Measurements from ENCODE around the gene THEMIS.
"Not testable (repeated sequence)": the region's sequence is repeated elsewhere in the genome, so short reads cannot be mapped to it uniquely, and the experiment has no call there.

THEMIS gene

DNA sequence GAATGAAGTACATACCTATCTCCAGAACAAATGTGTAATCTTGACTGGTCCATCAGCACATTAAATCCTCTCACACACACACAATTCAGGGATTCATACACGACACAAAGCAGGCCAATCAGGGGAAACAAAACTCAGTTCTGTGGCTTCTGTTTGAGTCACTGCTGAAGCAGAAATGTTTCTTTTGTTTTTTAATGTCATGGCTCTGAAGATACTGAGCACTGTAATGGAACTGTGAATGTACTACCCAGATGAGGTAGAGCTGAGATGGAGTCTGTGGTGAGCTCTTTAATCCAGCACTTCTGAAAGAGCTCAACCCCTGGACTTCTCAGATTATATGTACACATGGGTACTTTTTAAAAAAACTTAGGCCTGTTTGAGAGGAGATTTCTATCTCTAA, 116.4 kb downstream of the THEMIS start:
- H3K27me3 ChIP-seq (ENCODE audit: insufficient read depth, low read depth, severe bottlenecking), result no peaks in the 10 kb centered on the region
- H3K4me3 ChIP-seq (ENCODE audit: low read depth, low read length), result no peak overlapping the region
- no peaks in the 10 kb centered on the region for H3K36me3 ChIP-seq
- no peak for DNase-seq
- TF ChIP-seq, protein P1, sequence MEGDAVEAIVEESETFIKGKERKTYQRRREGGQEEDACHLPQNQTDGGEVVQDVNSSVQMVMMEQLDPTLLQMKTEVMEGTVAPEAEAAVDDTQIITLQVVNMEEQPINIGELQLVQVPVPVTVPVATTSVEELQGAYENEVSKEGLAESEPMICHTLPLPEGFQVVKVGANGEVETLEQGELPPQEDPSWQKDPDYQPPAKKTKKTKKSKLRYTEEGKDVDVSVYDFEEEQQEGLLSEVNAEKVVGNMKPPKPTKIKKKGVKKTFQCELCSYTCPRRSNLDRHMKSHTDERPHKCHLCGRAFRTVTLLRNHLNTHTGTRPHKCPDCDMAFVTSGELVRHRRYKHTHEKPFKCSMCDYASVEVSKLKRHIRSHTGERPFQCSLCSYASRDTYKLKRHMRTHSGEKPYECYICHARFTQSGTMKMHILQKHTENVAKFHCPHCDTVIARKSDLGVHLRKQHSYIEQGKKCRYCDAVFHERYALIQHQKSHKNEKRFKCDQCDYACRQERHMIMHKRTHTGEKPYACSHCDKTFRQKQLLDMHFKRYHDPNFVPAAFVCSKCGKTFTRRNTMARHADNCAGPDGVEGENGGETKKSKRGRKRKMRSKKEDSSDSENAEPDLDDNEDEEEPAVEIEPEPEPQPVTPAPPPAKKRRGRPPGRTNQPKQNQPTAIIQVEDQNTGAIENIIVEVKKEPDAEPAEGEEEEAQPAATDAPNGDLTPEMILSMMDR (IDR thresholded peaks at IDR 0.05; ENCODE audit: low read depth, low read length), result no peak
- no peaks in the 10 kb centered on the region for H3K9me3 ChIP-seq (ENCODE audit: severe bottlenecking)
- H3K27ac ChIP-seq, result no peak overlapping the region

DNA sequence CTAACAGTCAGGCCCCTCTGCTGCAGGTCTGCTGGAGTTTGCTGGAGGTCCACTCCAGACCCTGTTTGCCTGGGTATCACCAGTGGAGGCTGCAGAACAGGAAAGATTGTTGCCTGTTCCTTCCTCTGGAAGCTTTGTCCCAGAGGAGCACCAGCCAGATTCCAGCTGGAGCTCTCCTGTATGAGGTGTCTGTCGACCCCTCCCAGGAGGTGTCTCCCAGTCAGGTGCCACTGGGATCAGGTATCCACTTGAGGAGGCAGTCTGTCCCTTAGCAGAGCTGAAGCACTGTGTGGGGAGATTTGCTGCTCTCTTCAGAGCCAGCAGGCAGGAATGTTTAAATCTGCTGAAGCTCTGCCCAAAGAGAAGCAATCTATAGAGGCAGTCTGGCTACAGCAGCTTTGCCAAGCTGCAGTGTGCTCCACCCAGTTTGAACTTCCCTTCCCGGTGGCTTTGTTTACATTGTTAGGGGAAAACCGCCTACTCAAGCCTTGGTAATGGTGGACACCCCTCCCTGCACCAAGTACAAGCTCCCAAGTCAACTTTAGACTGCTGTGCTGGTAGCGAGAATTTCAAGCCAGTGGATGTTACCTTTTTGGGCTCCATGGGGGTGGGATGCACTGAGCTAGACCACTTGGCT, 119.1 kb downstream of the THEMIS start:
- H3K27ac ChIP-seq, result not testable (repeated sequence)

DNA sequence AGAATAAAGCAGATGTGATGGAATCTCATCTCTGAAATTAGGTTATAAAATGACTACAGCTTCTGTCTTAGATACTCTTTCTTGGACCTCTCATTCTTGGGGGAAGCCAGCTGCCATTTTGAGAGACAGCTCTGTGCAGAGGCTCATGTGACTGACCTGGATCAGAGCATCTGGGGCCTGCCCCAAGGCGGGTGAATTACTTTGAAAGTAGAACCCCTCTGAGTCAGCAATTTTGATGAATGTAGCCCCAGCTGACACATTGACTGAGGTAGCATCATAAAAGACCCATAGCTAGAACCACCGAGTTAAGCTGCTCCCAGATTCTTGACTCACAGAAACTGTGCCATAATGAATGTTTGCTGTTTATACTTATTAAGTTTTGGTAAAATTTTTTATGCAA, 124.5 kb downstream of the THEMIS start:
- no peaks in the 10 kb centered on the region for H3K36me3 ChIP-seq
- H3K4me3 ChIP-seq (ENCODE audit: low read depth, low read length), result no peak overlapping the region
- DNase-seq, result no peak
- no peak overlapping the region for H3K27ac ChIP-seq
- H3K27me3 ChIP-seq (ENCODE audit: insufficient read depth, low read depth, severe bottlenecking), result no peaks in the 10 kb centered on the region
- H3K9me3 ChIP-seq (ENCODE audit: severe bottlenecking), result no peaks in the 10 kb centered on the region
- TF ChIP-seq, protein P1 (IDR thresholded peaks at IDR 0.05; ENCODE audit: low read depth, low read length), result no peak

More for the DNA sequence above, 119.1 kb downstream of the THEMIS start:
- not testable (repeated sequence) for H3K27me3 ChIP-seq (ENCODE audit: insufficient read depth, low read depth, severe bottlenecking); DNase-seq; H3K4me3 ChIP-seq (ENCODE audit: low read depth, low read length); H3K9me3 ChIP-seq (ENCODE audit: severe bottlenecking); H3K36me3 ChIP-seq

DNA sequence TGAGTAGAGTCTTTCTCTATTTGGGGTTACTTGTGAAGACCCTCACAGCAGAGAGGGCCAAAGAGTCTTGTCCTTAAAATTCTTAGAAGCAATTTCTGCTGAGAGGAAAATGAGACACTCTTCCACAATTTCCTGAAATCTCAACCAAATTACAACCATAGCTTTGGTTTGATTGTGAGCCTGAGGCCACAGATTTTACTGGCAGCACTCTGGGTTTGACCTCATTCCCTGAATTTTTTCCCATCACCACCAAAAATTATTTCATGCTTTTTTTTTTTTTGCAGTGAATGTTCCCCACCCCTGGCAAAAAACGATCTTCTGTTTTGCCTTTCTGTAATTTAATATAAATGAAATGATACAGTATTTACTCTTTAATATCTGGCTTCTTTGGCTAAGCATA, 125.5 kb downstream of the THEMIS start:
- TF ChIP-seq, protein P1 (IDR thresholded peaks at IDR 0.05; ENCODE audit: low read depth, low read length), result no peak
- no peaks in the 10 kb centered on the region for H3K36me3 ChIP-seq
- no peak for DNase-seq
- H3K9me3 ChIP-seq (ENCODE audit: severe bottlenecking), result no peaks in the 10 kb centered on the region
- H3K27ac ChIP-seq, result no peak overlapping the region
- no peak overlapping the region for H3K4me3 ChIP-seq (ENCODE audit: low read depth, low read length)
- no peaks in the 10 kb centered on the region for H3K27me3 ChIP-seq (ENCODE audit: insufficient read depth, low read depth, severe bottlenecking)

DNA sequence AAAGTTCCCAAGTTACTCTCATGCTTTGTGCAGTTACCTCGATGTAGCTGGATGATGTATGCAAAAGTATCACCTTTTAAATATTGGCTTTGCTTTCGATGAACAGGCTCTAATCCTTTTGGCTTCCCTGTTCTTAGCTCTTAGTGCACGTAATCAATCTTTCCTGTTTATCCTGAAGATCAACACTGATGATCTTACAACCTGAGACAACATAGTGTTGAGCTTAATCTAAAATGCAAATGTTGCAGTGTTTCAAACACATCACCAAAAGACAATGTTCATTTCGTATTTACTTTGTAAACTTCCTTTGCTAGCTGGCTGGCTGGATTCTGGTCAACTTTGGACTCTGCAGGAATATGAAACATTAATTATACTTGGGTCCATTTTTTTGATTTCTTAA, 132.1 kb downstream of the THEMIS start:
- Histone ChIP-seq H3K9me3 (ENCODE audit: severe bottlenecking) (no peaks in the 10 kb centered on the region), H3K4me3 (ENCODE audit: low read depth, low read length) (no peak overlapping the region), H3K27me3 (ENCODE audit: insufficient read depth, low read depth, severe bottlenecking) (no peaks in the 10 kb centered on the region), H3K27ac (no peak overlapping the region), H3K36me3 (no peaks in the 10 kb centered on the region)
- TF ChIP-seq, protein P1 (IDR thresholded peaks at IDR 0.05; ENCODE audit: low read depth, low read length), result no peak
- no peak for DNase-seq

DNA sequence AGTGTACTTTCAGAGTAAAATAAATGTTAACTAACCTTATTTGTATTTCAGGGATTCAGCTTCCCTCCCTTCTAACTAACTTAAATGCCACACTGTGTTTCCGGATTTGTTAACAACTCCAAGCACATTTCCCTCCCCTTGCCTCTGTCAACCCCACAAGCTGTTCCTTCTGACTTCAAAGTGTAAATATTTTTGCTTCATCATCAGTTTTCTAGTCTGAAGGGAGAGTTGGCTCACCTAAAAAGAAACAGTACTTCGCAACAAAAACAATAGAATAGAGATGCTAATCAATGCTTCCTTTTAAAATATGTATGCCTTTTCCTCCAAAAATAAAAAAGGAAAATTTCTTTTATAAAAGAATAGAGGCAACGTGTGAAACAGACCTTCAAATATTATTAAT, 132.6 kb downstream of the THEMIS start:
- Histone ChIP-seq H3K36me3 (no peaks in the 10 kb centered on the region), H3K27ac (no peak overlapping the region), H3K4me3 (ENCODE audit: low read depth, low read length) (no peak overlapping the region), H3K9me3 (ENCODE audit: severe bottlenecking) (no peaks in the 10 kb centered on the region), H3K27me3 (ENCODE audit: insufficient read depth, low read depth, severe bottlenecking) (no peaks in the 10 kb centered on the region)
- DNase-seq, result no peak
- TF ChIP-seq, protein P1 (IDR thresholded peaks at IDR 0.05; ENCODE audit: low read depth, low read length), result no peak

All from WERI-Rb-1 (cell line).